Measurements from ENCODE around the gene SLC25A21.

- TF ChIP-seq POLR2A (IDR thresholded peaks at IDR 0.05; ENCODE audit: low read length), result no peak
- TF ChIP-seq PBX3 (IDR thresholded peaks at IDR 0.05), result no peak
- TF ChIP-seq CTCF (IDR thresholded peaks at IDR 0.05), result no peak
- no peak for TF ChIP-seq ESRRA (IDR thresholded peaks at IDR 0.05; ENCODE audit: borderline replicate concordance, low read length)
- TF ChIP-seq CHD2 (IDR thresholded peaks at IDR 0.05; ENCODE audit: low read length, partially characterized antibody), result no peak
- TF ChIP-seq EP300 (IDR thresholded peaks at IDR 0.05), result no peak
- no peak for TF ChIP-seq NFE2L2 (conservative IDR thresholded peaks at IDR 0.05; ENCODE audit: low read length)
- no peak for TF ChIP-seq REST (IDR thresholded peaks at IDR 0.05)
- TF ChIP-seq CBX8 (IDR thresholded peaks at IDR 0.05), result no peak
- TF ChIP-seq JUNB (IDR thresholded peaks at IDR 0.05), result no peak
These were observed 505.8 kb downstream of the SLC25A21 start for GRCh38 chr14:36666416-36667206.
